Tongue (tissue), 2 donors: Measurements from ENCODE around the gene PPDPF. TPM values are rescaled to one million over a fixed set of nuclear protein-coding genes. Genes with fewer than 3 reads are reported as not detected.
A peak's percentile ranks its signal among the peaks of the same experiment; 100 is the strongest.
"Not testable (repeated sequence)": the region's sequence is repeated elsewhere in the genome, so short reads cannot be mapped to it uniquely, and the experiment has no call there.

Experiments used
- DNase-seq: peaks from one replicate; pipeline ENCODE4 v3.0.0-alpha.2; 2015
- total RNA-seq: library from RNA; depleted of rRNA; stranded (reverse); fragments of >200 nt; gene quantifications from one replicate; pipeline ENCODE4 v1.2.3, GENCODE V29; 2014

PPDPF gene
- total RNA-seq, 1 donor from 2014 or later = 35.2 TPM

- DNase-seq = peak; percentile 56
Measured at GRCh38 chr20:63500902-63501817, 19.4 kb upstream of the PPDPF start.

GRCh38 chr20:63501818-63502670 is 18.5 kb upstream of the PPDPF start:
- DNase-seq = peak; percentile 88

- DNase-seq = no peak
Measured at GRCh38 chr20:63502671-63503172, 17.8 kb upstream of the PPDPF start.

- DNase-seq = no peak
Measured at GRCh38 chr20:63503524-63503923, 17.0 kb upstream of the PPDPF start.

- no peak for DNase-seq
Measured at GRCh38 chr20:63504642-63505041, 15.9 kb upstream of the PPDPF start.

GRCh38 chr20:63505281-63505680 is 15.3 kb upstream of the PPDPF start:
- DNase-seq = no peak

- no peak for DNase-seq
Measured at GRCh38 chr20:63505723-63506122, 14.8 kb upstream of the PPDPF start.

- no peak for DNase-seq
Measured at GRCh38 chr20:63507083-63507743, 13.4 kb upstream of the PPDPF start.

- no peak for DNase-seq
Measured at GRCh38 chr20:63508072-63508768, 12.3 kb upstream of the PPDPF start.

- no peak for DNase-seq
Measured at GRCh38 chr20:63509088-63509564, 11.4 kb upstream of the PPDPF start.

GRCh38 chr20:63513207-63513606 is 7.4 kb upstream of the PPDPF start:
- no peak for DNase-seq

GRCh38 chr20:63514520-63514919 is 6.0 kb upstream of the PPDPF start:
- not testable (repeated sequence) for DNase-seq

- DNase-seq = no peak
Measured at GRCh38 chr20:63517376-63518309, 2.9 kb upstream of the PPDPF start.

- DNase-seq = no peak
Measured at GRCh38 chr20:63518351-63518861, 2.2 kb upstream of the PPDPF start.

GRCh38 chr20:63518946-63519667 is 1.5 kb upstream of the PPDPF start:
- no peak for DNase-seq

GRCh38 chr20:63519668-63520503 is 679 bp upstream of the PPDPF start:
- DNase-seq = peak; percentile 80

GRCh38 chr20:63520934-63521601 is 503 bp downstream of the PPDPF start:
- peak; percentile 88 for DNase-seq

- DNase-seq = no peak
Measured at GRCh38 chr20:63521602-63522001, 1.0 kb downstream of the PPDPF start.
